GM19238 (cell line): ENCODE data around the gene STEAP4.

Experiments
- DNase-seq: peaks from one replicate; pipeline ENCODE4 v3.0.0; 2011; ENCODE audit warnings: low spot score; ENCODE audit not compliant: insufficient read length

STEAP4 gene

DNA sequence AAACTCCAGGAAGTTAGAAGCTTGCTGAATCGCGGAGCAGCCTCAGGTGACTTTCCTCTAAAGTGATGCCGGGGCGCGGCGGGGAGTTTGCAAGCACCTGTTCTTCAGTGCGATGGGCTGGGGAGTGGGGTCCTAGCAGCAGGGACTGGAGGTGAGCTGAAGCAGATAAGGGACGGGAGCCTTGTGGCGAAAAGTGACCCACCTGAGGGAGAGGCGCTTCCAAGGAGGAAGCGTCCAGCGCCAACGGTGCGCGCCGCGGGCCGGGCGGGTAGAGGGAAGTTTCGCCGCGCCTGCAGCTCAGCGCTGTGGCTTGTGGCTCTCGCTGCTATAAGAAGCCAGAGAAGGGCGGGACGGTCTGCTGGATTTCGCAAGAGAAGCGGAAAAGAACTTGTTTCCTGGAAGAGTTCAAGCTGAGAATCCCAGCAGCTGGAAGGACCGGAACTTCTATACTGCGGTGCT, at the start of gene STEAP4:
Gene STEAP4, minus strand, starts transcription at position 305 of the 459 bp plus-strand sequence. CDS start 22,625 bp downstream, outside the sequence.
- DNase-seq: no peak

DNA sequence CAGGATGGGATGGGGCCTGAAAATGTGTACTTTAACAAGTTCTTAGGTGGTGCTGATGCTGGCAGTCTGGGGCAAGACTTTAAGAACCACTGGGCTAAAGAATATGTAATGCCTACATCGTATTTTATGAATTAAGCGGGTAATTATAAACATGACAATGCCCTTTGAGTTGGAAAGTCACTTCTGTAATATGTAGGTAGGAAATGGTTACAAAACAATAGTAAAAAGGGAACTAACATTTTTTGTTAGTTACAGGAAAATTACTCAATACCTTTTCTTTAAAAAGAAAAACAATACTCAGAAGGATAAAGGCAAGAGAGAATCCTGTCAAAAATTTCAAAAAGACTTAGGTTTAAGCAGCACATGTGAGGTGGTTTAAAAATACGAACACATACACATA, 48.3 kb upstream of the STEAP4 start:
- DNase-seq: no peak

DNA sequence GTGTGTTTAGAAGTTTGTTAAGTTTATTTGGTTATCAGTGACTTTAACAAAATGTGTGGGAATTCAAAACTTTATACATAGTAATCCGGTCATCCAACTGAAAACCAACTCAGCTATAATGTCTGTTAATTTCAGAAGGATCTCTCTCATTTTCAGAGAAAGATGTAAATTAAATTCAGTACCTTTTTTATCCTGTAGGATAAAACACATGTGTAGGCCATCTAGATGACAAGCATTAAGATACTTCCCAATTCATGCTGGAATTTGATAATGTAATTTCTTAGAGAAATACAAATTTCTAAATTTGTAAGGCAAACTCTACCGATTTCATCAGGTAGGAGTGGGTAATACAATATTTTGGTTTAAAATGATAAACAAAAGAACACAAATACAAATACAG, 43.4 kb upstream of the STEAP4 start:
- DNase-seq: no peak

DNA sequence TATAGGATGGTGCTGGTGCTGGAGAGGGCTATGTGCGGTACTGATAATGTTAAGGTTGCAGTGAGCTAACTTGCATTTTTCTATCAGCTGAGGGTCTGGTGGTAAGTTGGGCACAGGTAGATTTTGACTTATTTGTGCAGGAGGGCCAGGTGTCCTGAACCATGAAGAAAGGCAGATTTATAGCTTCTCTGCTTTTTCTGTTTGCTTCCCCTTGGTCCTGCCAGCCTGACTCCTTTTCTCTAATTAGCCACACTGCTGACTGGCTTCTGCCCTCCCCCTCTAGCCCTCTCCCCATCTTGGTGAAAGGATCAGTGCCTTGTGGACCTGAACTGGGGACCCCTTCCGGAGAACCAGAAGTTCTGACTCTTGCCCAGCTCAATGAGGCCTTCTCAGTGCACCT, 40.8 kb upstream of the STEAP4 start:
- no peak for DNase-seq

DNA sequence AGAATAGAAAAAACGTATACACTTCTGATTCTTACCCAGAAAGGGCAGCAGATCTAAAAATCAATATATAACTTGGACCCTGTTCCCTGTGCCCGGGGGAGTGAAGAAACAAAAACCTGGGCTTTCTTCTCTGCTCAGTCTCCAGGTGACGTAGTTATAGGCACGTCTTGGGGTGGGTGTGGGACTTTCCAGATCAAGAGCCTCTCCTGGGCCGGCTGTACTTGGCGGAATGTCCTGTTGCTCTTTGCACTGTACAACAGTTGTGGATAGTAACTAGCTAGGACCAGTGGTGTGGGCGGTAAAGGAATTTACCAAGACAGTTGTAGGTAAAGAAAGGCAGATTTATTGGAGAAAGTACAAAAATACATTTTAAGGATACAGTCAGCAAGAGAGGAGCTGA, 40.4 kb upstream of the STEAP4 start:
- no peak for DNase-seq

DNA sequence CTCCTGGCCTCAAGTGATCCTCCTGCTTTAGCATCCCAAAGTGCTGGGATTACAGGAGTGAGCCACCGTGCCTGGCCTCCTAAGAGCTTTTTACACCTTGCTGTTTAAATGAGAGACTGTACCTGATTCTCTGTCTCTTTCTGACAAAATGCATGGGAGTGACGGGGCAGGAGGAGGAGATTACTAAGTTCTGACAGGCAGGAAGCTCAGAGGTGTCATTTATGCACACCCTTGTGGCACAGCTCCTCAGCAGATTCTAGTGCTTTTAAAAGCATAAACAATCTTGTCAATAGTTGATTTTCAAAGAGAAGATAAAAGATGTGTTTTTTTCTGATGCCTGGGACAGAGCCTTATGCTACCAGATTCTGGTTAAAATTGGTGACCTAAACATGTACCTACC, 39.7 kb upstream of the STEAP4 start:
- no peak for DNase-seq

DNA sequence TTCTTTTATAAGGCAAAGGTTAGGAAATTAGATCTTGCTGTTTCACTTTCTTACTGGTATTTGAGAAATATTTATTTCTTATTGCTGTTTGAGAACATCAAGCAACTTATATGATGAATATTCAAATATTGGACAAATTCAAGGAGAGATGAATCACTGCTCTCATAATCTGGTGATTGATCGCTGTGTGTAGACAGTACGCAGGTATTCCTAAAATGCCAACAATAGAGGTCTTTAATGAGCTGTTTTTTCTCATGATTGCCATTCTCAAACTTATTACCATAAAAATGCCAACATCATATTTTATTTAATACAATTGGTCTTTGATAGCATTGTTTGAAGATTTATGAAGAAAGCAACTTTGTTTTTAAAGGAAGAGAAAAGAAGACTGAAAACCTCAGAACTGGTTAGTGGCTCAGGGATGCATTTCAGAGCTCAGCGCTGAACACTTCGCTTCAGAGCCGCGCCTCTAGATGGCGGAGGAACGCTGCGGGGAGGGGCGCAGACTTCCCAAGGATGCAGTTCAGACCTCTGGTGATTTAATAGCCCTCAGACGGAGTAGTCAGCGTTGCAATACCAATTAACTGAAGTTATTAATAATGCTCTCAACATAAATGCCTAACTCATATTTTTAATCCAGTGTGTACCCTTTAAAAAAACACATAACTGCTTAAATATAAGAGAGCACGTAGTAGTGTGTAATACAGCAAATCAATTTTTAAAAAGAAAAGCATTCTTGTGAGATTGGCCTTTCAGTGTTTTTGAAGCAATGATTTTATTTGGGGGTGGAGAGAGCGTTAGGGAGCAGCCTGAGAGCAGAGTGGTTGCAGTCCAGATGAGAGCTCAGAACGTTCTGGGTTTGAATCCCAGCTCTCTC, 38.5 kb upstream of the STEAP4 start:
- DNase-seq: no peak

DNA sequence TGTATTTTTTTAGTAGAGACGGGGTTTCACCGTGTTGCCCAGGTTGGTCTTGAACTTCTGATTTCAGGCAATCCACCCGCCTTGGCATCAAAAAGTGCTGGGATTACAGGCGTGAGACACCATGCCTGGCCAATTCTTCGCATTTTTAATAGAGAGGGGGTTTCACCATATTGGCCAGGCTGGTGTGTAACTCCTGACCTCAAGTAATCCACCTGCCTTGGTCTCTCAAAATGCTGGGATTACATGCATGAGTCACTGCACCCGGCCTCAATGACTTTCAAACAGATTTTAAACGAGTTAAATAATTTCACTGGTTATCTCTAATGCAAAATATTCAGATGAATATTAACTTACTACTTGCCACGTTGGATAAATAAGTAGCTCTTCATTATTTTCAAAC, 37.6 kb upstream of the STEAP4 start:
- no peak for DNase-seq

DNA sequence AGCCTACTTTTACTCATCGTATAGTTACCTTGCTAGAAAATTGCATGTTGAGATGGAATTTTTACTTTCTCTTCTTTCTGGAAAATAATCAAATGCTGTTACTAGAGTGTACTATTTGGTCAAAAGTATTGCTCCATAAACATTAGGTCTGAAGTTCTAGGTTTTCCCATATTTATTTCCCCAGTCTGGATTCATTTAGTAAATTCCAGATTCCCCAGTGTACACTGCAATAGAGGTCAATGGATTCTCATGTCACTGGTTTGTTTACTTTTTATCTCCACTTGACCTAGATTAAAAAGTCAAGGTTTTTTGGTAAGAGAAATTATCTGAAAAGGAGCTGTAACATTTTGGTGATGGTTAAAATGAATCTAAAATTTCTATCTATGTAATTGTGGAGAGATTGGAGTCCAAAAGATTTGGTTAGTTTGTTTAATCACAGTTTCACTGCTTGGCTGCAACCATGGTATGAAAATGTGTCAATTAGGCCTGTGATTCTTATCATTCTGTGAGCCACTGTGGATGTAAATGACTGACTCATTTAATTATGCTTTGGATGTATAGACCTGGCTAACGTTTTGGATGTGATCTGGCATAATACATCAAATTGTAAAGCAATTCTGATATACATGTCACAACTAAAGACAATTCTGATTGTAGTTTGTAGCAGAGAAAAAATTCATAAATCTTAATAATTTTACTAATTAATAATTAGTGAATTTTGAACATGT, 32.7 kb upstream of the STEAP4 start:
- no peak for DNase-seq

DNA sequence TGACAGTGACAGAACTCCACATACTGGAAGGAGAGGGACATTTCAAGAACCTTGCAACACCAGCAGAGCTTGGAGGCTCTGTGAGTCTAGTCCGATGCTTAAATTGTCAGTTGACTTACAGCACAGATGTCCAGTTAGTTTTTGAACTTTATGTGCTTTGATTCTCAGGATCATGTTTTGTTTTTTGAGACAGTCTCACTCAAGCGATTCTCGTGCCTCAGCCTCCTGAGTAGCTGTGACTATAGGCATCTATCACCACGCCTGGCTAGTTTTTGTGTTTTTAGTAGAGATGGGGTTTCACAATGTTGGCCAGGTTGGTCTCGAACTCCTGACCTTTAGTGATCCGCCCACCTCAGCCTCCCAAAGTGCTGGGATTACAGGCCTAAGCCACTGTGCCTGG, 31.8 kb upstream of the STEAP4 start:
- DNase-seq: no peak

DNA sequence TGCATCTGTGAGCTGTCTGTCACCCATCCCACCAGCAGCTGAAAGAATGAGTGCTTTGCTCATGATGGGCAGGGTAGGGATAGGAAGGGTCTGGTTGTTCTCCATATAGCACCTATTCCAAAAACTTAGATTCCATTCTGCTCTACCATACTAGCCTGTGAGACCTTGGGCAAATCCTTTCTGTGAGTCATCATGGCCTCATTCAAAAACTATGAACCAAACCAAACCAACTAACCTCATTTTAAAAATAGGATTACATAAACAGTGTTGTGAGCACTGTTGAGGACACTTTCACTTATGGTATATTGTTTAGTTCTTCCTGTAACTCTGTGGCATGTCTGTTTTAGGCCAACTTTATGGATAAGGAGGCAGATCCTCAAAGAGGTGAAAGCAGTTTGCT, 30.9 kb upstream of the STEAP4 start:
- no peak for DNase-seq

DNA sequence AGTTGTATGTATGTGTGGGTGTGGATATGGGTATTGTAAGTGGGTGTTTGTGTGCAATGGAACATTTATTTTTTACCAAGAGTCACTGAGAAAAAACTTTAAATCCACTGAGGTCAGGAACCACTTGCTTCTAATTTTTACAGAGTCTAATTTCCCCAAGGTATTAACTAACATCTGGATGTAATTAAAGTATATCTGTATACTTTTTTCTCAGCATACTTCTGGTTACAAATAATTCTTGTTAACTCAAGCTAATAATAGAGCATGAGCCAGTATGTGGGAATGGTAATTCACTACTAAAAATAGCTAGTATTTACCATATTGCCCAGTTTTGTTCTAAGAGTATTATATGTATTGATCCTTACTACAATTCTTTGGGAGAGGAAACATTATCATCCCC, 24.6 kb upstream of the STEAP4 start:
- no peak for DNase-seq

DNA sequence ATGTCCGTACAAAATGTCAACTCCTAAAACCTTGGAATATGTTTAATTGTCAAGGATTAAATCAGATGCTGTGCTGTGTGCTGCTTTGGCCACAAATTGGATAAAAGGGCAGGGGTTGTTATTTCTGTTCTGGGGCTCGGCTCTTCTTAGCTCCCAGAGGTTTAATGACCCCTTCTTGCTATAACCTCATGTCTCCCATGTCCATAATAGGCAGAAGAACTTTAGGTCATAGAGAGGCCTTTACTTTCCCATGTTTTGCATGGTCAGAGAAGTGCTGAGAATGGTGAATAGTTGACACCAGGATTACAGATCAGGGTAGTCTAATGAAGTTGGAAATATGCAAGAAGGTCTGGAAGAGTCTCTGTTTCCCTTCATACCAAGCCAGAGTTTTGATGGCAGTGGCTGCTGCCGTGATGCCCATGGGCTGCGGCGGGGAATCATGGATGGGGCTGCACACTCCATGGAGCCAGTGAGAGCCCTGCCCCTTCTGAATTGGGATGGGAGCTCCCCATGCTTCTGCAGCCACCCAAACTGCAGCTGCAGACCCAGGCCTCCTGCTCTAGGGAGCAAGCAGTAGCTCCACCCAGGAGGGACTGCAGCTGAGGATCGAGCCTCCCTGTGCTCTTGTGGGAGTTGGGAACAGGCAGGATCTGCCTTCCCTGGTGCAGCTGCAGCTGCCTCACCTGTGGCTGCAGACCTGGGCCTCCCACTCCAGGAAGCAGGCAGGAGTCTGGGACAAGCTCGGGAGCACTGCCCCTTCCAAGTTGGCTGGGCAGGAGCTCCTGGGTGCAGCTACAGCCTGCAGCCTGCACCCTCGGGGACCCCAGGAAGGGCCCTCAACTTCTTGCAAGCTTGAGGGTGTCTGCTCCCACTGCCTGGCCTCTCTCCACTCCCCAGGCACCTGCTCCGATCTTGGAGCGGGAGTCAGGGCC, 23.1 kb upstream of the STEAP4 start:
- no peak for DNase-seq

DNA sequence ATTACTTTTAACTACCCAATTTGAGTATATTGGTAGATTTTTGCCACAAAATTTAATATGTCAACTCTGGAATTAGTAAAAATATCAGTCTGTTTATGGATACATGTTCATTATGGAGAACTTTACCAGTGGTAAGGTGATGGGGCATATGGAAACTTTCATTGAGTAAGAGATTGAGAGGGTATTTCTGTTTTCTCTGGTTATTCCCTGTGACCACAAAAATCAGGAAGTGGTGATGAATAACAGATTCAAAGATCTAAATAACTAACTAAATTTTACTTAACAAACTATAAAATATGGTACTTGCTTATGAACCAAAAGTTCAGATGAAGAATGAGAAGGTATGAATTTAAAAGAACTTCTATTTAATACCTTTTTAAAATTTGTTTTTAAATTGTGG, 22.1 kb upstream of the STEAP4 start:
- no peak for DNase-seq

DNA sequence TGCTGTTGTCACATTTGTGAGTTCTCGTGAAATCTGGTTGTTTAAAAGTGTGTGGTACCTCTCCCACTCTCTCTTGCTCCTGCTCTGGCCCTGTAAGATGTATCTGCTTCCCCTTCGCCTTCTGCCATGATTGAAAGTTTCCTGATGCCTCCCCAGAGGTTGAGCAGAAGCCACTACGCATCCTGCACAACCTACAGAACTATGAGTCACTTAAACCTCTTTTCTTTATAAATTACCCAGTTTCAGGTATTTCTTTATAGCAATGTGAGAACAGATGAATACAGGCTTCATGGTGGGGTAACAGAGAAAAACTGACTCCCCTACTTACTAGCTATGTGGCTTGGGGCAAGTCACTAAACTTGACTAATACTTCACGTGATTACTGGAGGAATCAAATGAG, 18.0 kb upstream of the STEAP4 start:
- no peak for DNase-seq

DNA sequence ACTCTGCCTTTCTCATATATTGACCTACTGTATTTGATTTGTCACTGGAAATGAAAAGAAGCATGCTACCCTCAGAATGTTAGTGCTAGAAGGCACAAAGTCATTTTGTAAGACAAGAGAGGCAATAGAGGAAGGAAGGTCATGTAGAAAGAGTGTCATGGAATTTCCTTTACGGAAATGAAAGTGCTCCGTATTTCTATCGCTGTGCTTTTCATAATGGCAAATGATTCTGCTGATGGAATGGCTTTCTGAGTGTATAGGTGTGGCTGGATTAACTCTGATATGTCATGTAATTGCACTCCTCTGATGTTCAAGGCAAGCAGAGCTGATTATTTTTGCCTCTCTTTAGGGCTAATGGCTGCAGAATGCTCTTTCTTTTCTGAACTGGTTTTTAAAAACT, 15.5 kb upstream of the STEAP4 start:
- no peak for DNase-seq

DNA sequence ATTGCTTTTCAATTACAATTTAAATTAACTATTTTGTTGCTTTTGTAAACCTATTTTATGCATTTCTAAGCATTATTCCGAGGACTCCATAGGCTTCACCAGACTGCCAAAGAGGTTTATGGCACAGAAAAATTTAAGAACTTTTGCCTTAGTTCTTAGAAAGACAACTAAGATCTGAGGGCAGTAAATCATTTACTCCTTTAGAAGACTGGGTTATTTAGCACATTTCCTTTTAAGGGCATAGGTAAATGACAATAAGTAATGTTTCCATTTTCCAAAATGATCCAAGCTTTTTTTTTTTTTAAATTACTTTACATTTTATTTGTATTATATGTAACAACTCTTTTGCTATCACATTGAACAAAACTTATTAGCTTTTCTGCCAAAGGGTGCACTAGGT, 15.0 kb upstream of the STEAP4 start:
- no peak for DNase-seq

DNA sequence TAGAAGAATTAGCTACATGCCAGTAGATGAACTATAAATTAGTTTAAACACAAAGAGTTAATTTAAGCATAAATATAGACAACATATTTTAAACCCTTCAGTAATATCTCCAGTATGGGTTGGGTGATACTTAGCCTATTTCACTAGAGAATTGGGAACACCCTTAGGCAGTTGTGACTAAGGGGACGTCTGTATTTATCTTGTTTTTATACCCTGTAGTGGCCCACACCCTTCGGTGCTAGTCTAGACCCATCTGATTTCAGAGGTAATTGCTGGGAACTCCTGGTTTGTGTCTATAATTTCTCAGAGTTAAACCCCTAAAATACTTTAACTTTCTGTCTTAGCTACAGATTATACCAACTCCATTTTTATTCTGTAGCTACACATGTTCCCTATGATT, 11.5 kb upstream of the STEAP4 start:
- DNase-seq: no peak

DNA sequence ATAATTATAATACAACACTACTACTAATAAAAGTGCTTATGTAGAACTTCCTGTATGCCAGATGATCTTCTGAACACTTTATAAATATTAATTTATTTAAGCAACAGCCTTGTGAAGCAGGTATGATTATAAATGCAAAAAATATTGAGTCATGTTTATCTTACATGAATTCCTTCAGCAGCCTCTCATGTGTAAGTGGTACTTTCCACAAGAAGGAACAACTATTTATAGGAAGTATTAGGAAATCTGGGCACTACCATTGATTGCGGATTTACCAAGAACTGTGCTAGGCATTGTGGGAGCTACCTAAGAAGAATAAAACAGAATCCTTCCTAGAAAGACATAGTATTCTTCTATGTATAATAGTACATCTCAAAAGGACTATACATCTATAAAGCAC, 10.7 kb upstream of the STEAP4 start:
- DNase-seq: no peak

DNA sequence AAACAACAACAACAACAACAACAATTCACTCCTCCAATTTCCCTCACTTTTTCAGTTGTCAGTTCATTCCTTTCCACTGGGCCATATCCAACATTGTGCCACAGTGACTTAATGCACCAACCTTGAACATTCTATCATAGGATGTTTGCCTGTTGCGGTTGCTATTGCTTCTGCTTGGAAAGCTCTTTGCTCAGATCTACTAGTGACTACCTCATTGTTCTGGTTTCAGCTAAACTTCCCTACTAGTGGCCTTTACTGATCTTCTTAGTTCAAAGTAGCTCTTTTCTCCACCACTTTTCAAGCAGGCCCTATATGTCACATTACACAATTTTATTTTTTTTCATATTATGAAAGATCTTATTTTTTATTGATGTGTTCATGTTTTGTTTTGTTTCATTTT, 9.8 kb upstream of the STEAP4 start:
- no peak for DNase-seq

DNA sequence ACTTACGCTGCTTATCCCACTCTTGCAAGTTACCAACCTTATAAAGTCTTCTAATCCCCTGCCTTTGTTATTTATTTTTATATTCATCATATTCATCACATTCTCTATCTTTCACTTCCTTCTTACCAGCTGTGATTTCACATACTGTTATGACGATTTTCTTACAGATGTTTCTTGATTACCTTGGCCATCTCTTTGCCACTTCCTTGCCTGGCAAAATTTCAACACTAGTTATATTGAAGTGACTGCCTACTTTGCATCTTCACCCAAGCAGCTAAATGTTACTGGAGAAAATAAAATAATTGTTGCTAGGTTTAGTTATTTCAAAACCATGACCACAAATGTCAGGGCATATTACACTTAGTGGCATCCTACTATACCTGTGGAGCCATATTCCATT, 8.8 kb upstream of the STEAP4 start:
- DNase-seq: no peak

DNA sequence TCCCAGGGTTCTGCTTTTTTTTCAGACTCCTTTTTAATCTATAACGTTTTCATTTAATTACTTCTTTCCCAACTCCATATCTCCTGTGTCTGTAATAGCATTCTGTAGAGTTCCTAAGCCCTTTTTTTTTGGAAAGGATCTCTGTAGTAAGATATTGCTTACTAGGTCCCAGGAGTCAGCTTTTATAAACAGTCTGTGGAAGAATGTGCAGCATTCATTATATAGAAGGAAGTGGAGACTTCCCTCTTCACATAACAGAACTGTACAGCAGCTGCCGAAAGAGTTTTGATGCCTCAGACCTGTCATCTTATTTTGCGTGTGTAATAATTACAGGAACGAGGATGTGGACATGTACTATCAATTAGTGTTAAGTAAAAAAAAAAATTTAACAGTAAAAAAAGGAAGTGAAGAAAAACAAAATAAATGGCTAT, 7.4 kb upstream of the STEAP4 start:
- DNase-seq: no peak
